ENCODE results near the gene MDP1.

MDP1 gene

GRCh38 chr14:24213866-24214662 is 1.8 kb downstream of the MDP1 start:
- in situ Hi-C loops (cut with MboI; ENCODE audit: low pct_unique_long_range_greater_than_20kb, low sequenced_read_pairs, unreplicated experiment): no loop called here
- DNase-seq (ENCODE audit: low spot score): no peak
- TF ChIP-seq CTCF (IDR thresholded peaks at IDR 0.05; ENCODE audit: extremely low read depth, insufficient read depth, missing control alignments): no peak

- no peak for TF ChIP-seq CTCF (IDR thresholded peaks at IDR 0.05; ENCODE audit: extremely low read depth, insufficient read depth, missing control alignments)
- in situ Hi-C loops (cut with MboI; ENCODE audit: low pct_unique_long_range_greater_than_20kb, low sequenced_read_pairs, unreplicated experiment): no loop called here
- DNase-seq (ENCODE audit: low spot score): peak; percentile 95
Measured at GRCh38 chr14:24212924-24213865, 2.7 kb downstream of the MDP1 start, which contains the start of gene CHMP4A. CHMP4A (minus strand) TSS chr14:24213488; CDS start chr14:24213439, 49 bp downstream.

- no peak for TF ChIP-seq CTCF (IDR thresholded peaks at IDR 0.05; ENCODE audit: extremely low read depth, insufficient read depth, missing control alignments)
- DNase-seq (ENCODE audit: low spot score): no peak
- in situ Hi-C loops (cut with MboI; ENCODE audit: low pct_unique_long_range_greater_than_20kb, low sequenced_read_pairs, unreplicated experiment): no loop called here
Measured at GRCh38 chr14:24211311-24211710, 4.6 kb downstream of the MDP1 start.

GRCh38 chr14:24207625-24208024 is 8.2 kb downstream of the MDP1 start:
- no peak for DNase-seq (ENCODE audit: low spot score)
- TF ChIP-seq CTCF (IDR thresholded peaks at IDR 0.05; ENCODE audit: extremely low read depth, insufficient read depth, missing control alignments): no peak
- in situ Hi-C loops (cut with MboI; ENCODE audit: low pct_unique_long_range_greater_than_20kb, low sequenced_read_pairs, unreplicated experiment): no loop called here

GRCh38 chr14:24207104-24207551 is 8.7 kb downstream of the MDP1 start:
- in situ Hi-C loops (cut with MboI; ENCODE audit: low pct_unique_long_range_greater_than_20kb, low sequenced_read_pairs, unreplicated experiment): no loop called here

More at GRCh38 chr14:24207104-24207551, 8.7 kb downstream of the MDP1 start:
- no peak for DNase-seq (ENCODE audit: low spot score)
- TF ChIP-seq CTCF (IDR thresholded peaks at IDR 0.05; ENCODE audit: extremely low read depth, insufficient read depth, missing control alignments): no peak
